GM23338 (cell line): ENCODE data around the gene DNAAF2. TPM values are rescaled to one million over a fixed set of nuclear protein-coding genes. Genes with fewer than 3 reads are reported as not detected.

Experiments
- ATAC-seq: fragments of 200-7000 bp; cut with Tn5 transposase; 3 replicates; pipeline ENCODE4 v1.9.1; 2020
- DNase-seq: peaks from one replicate; pipeline ENCODE4 v3.0.0-alpha.2; 2015; ENCODE audit warnings: low spot score
- H2AFZ ChIP-seq: fragments of 200-600 bp; sonication (generic); 2 replicates; pipeline ENCODE4 v1.8.0; 2016; ENCODE audit warnings: antibody characterized with exemption, mild to moderate bottlenecking, moderate library complexity
- H3F3A ChIP-seq: fragments of 200-600 bp; sonication (generic); replicated peaks from 2 replicates; pipeline ENCODE4 v1.8.0; 2017; ENCODE audit warnings: antibody characterized with exemption, mixed run types, low read depth
- H3K27ac ChIP-seq: fragments of 200-600 bp; sonication (generic); 2 replicates; pipeline ENCODE4 v1.6.1; 2016; ENCODE audit warnings: low read depth
- H3K27me3 ChIP-seq: fragments of 200-600 bp; sonication (generic); 2 replicates; pipeline ENCODE4 v1.8.0; 2016; ENCODE audit warnings: mild to moderate bottlenecking, mixed run types, moderate library complexity; ENCODE audit not compliant: insufficient read depth
- H3K36me3 ChIP-seq: fragments of 200-600 bp; sonication (generic); 2 replicates; pipeline ENCODE4 v1.8.0; 2016; ENCODE audit warnings: mild to moderate bottlenecking; ENCODE audit not compliant: insufficient read depth
- H3K4me1 ChIP-seq: fragments of 200-600 bp; sonication (generic); 2 replicates; pipeline ENCODE4 v1.8.0; 2016; ENCODE audit warnings: mild to moderate bottlenecking, moderate library complexity; ENCODE audit not compliant: insufficient read depth
- H3K4me2 ChIP-seq: fragments of 200-600 bp; sonication (generic); 2 replicates; pipeline ENCODE4 v1.7.1; 2017; ENCODE audit warnings: mixed run types
- H3K4me3 ChIP-seq: fragments of 200-600 bp; sonication (generic); 2 replicates; pipeline ENCODE4 v1.6.1; 2016; ENCODE audit warnings: mixed run types
- H3K79me2 ChIP-seq: fragments of 200-600 bp; sonication (generic); replicated peaks from 2 replicates; pipeline ENCODE4 v1.8.0; 2017; ENCODE audit warnings: mild to moderate bottlenecking; ENCODE audit not compliant: insufficient read depth
- H3K9me2 ChIP-seq: fragments of 200-600 bp; sonication (generic); 2 replicates; pipeline ENCODE4 v1.8.0; 2017; ENCODE audit not compliant: insufficient read depth
- H4K20me1 ChIP-seq: fragments of 200-600 bp; sonication (generic); replicated peaks from 2 replicates; pipeline ENCODE4 v1.8.0; 2017; ENCODE audit warnings: mild to moderate bottlenecking; ENCODE audit not compliant: insufficient read depth
- H3K27ac Mint-ChIP-seq: 2 replicates; pipeline ENCODE4 v1.8.0; 2020; ENCODE audit warnings: inconsistent platforms, mild to moderate bottlenecking, moderate library complexity, mixed read lengths
- H3K27me3 Mint-ChIP-seq: 3 replicates; pipeline ENCODE4 v1.8.0; 2022; ENCODE audit warnings: low read depth, mild to moderate bottlenecking, moderate library complexity, mixed read lengths, inconsistent platforms; ENCODE audit not compliant: insufficient read depth, poor library complexity
- H3K36me3 Mint-ChIP-seq: 3 replicates; pipeline ENCODE4 v1.8.0; 2021; ENCODE audit warnings: low read depth, mild to moderate bottlenecking, inconsistent platforms, moderate library complexity, mixed read lengths
- H3K4me1 Mint-ChIP-seq: 3 replicates; pipeline ENCODE4 v1.8.0; 2020; ENCODE audit warnings: mild to moderate bottlenecking, inconsistent platforms, mixed read lengths
- H3K4me3 Mint-ChIP-seq: 3 replicates; pipeline ENCODE4 v1.8.0; 2021; ENCODE audit warnings: moderate library complexity, mild to moderate bottlenecking, inconsistent platforms, mixed read lengths
- H3K9me3 Mint-ChIP-seq: 3 replicates; pipeline ENCODE4 v1.8.0; 2020; ENCODE audit warnings: moderate library complexity, mild to moderate bottlenecking, inconsistent platforms, mixed read lengths
- CREB1 ChIP-seq: fragments of 250-450 bp; sonication (Bioruptor Pico); IDR thresholded peaks from 2 replicates; pipeline ENCODE4 v1.5.0; 2020; ENCODE audit warnings: low read depth, mild to moderate bottlenecking, moderate library complexity
- EZH2 ChIP-seq: fragments of 200-600 bp; sonication (generic); IDR thresholded peaks from one replicate; pipeline ENCODE4 v1.8.0; 2017; ENCODE audit warnings: antibody characterized with exemption, mild to moderate bottlenecking, low read depth; ENCODE audit not compliant: unreplicated experiment
- EZH2phosphoT487 ChIP-seq: fragments of 200-600 bp; sonication (generic); IDR thresholded peaks from one replicate; pipeline ENCODE4 v1.8.1; 2018; ENCODE audit warnings: antibody characterized with exemption; ENCODE audit not compliant: unreplicated experiment
- JUNB ChIP-seq: IDR thresholded peaks from one replicate; pipeline ENCODE4 v1.6.1; 2016; ENCODE audit warnings: antibody characterized with exemption; ENCODE audit not compliant: unreplicated experiment
- NANOG ChIP-seq: IDR thresholded peaks from 2 replicates; pipeline ENCODE4 v1.6.1; 2016; ENCODE audit warnings: antibody characterized with exemption, borderline replicate concordance
- POLR2AphosphoS5 ChIP-seq: IDR thresholded peaks from 2 replicates; pipeline ENCODE4 v1.6.1; 2016; ENCODE audit warnings: antibody characterized with exemption, low read depth
- STAT1 ChIP-seq: IDR thresholded peaks from one replicate; pipeline ENCODE4 v1.6.1; 2016; ENCODE audit warnings: antibody characterized with exemption; ENCODE audit not compliant: unreplicated experiment
- ZNF114 ChIP-seq: fragments of 250-450 bp; sonication (Bioruptor Pico); IDR thresholded peaks from 2 replicates; pipeline ENCODE4 v1.5.0; 2020; ENCODE audit warnings: mild to moderate bottlenecking, moderate library complexity
- ZNF331 ChIP-seq: fragments of 250-450 bp; sonication (Bioruptor Pico); IDR thresholded peaks from 2 replicates; pipeline ENCODE4 v1.5.0; 2020; ENCODE audit warnings: low read depth, mild to moderate bottlenecking, moderate library complexity
- polyA plus RNA-seq: library from polyadenylated mRNA; unstranded; fragments of >200 nt; fragmentation: Nextera tagmentation; extraction: Ambion mirVana; gene quantifications from 2 replicates; pipeline ENCODE4 v1.2.1, GENCODE V29; 2016
- total RNA-seq: library from RNA; depleted of rRNA; stranded (reverse); fragments of >200 nt; shearing (Covaris generic); gene quantifications from 2 replicates; pipeline ENCODE4 v1.2.3, GENCODE V29; 2014
- TF ChIP-seq, protein P1 (sequence below): fragments of 250-450 bp; sonication (Bioruptor Pico); IDR thresholded peaks from 2 replicates; pipeline ENCODE4 v1.5.0; 2020; ENCODE audit warnings: mild to moderate bottlenecking, moderate library complexity
- TF ChIP-seq, protein P2 (sequence below), 2 experiments: fragments of 200-600 bp in 1 of 2; sonication (generic) in 1 of 2; conservative IDR thresholded peaks; 2 replicates each; pipeline versions ENCODE4 v1.5.1 to v1.6.1; 2016 to 2017; ENCODE audit warnings: antibody characterized with exemption in 2 of 2, low read depth in 2 of 2, mild to moderate bottlenecking in 2 of 2, moderate library complexity in 1 of 2
- TF ChIP-seq, protein P3 (sequence below): IDR thresholded peaks from one replicate; pipeline ENCODE4 v1.6.1; 2018; ENCODE audit warnings: antibody characterized with exemption; ENCODE audit not compliant: unreplicated experiment
- TF ChIP-seq, protein P4 (sequence below): IDR thresholded peaks from 2 replicates; pipeline ENCODE4 v1.6.1; 2016; ENCODE audit warnings: antibody characterized with exemption

DNAAF2 gene
- total and polyA plus RNA-seq, 2 experiments from 2014 or later, result 40.4 to 62.6 TPM

DNA sequence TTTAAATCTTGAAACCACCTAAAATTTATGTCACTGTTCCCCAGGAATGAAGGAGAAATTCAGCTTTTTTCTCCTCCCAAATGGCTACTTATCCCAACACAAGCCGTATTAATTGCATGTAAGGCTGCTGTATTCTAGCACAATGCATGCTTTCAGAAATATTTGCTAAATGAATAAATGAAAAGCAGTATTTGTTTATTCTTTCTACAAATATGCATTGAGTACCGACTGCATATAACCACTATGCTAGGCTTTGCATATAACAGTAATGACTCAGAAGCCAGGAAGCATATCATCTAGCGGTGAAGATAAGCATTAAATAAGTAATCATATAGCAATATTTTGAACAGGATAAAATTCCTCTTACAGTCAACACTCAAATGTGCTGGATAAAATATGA is 42.0 kb downstream of the DNAAF2 start:
- Histone ChIP-seq H3K27me3 (no peaks in the 10 kb centered on the region), H3F3A (peaks cover under 1% of the 10 kb centered on the region), H3K4me1 (no peaks in the 10 kb centered on the region), H4K20me1 (no peaks in the 10 kb centered on the region), H3K36me3 (no peaks in the 10 kb centered on the region), H3K4me2 (no peak overlapping the region), H3K27ac (no peak overlapping the region), H3K79me2 (peaks cover 10% of the 10 kb centered on the region; the same call in 1 of the 2 replicates), H3K9me2 (no peaks in the 10 kb centered on the region), H3K4me3 (no peak overlapping the region), H2AFZ (no peak overlapping the region)
- no peaks in the 10 kb centered on the region; the same call in 2 of the 3 replicates for H3K4me1 Mint-ChIP-seq
- no peak overlapping the region for H3K4me3 Mint-ChIP-seq
- no peak for ATAC-seq
- no peak overlapping the region for H3K27ac Mint-ChIP-seq
- peaks cover 7% of the 10 kb centered on the region for H3K27me3 Mint-ChIP-seq
- no peak for DNase-seq
- H3K36me3 Mint-ChIP-seq, result no peaks in the 10 kb centered on the region; the same call in 2 of the 3 replicates
- no peaks in the 10 kb centered on the region for H3K9me3 Mint-ChIP-seq
- no peak for TF ChIP-seq ZNF114 (CRISPR knock-in tag)
- TF ChIP-seq EZH2, result no peak
- TF ChIP-seq, protein P1, sequence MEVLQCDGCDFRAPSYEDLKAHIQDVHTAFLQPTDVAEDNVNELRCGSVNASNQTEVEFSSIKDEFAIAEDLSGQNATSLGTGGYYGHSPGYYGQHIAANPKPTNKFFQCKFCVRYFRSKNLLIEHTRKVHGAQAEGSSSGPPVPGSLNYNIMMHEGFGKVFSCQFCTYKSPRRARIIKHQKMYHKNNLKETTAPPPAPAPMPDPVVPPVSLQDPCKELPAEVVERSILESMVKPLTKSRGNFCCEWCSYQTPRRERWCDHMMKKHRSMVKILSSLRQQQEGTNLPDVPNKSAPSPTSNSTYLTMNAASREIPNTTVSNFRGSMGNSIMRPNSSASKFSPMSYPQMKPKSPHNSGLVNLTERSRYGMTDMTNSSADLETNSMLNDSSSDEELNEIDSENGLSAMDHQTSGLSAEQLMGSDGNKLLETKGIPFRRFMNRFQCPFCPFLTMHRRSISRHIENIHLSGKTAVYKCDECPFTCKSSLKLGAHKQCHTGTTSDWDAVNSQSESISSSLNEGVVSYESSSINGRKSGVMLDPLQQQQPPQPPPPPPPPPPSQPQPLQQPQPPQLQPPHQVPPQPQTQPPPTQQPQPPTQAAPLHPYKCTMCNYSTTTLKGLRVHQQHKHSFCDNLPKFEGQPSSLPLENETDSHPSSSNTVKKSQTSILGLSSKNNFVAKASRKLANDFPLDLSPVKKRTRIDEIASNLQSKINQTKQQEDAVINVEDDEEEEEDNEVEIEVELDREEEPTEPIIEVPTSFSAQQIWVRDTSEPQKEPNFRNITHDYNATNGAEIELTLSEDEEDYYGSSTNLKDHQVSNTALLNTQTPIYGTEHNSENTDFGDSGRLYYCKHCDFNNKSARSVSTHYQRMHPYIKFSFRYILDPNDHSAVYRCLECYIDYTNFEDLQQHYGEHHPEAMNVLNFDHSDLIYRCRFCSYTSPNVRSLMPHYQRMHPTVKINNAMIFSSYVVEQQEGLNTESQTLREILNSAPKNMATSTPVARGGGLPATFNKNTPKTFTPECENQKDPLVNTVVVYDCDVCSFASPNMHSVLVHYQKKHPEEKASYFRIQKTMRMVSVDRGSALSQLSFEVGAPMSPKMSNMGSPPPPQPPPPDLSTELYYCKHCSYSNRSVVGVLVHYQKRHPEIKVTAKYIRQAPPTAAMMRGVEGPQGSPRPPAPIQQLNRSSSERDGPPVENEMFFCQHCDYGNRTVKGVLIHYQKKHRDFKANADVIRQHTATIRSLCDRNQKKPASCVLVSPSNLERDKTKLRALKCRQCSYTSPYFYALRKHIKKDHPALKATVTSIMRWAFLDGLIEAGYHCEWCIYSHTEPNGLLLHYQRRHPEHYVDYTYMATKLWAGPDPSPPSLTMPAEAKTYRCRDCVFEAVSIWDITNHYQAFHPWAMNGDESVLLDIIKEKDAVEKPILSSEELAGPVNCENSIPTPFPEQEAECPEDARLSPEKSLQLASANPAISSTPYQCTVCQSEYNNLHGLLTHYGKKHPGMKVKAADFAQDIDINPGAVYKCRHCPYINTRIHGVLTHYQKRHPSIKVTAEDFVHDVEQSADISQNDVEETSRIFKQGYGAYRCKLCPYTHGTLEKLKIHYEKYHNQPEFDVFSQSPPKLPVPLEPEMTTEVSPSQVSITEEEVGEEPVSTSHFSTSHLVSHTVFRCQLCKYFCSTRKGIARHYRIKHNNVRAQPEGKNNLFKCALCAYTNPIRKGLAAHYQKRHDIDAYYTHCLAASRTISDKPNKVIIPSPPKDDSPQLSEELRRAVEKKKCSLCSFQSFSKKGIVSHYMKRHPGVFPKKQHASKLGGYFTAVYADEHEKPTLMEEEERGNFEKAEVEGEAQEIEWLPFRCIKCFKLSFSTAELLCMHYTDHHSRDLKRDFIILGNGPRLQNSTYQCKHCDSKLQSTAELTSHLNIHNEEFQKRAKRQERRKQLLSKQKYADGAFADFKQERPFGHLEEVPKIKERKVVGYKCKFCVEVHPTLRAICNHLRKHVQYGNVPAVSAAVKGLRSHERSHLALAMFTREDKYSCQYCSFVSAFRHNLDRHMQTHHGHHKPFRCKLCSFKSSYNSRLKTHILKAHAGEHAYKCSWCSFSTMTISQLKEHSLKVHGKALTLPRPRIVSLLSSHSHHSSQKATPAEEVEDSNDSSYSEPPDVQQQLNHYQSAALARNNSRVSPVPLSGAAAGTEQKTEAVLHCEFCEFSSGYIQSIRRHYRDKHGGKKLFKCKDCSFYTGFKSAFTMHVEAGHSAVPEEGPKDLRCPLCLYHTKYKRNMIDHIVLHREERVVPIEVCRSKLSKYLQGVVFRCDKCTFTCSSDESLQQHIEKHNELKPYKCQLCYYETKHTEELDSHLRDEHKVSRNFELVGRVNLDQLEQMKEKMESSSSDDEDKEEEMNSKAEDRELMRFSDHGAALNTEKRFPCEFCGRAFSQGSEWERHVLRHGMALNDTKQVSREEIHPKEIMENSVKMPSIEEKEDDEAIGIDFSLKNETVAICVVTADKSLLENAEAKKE (CRISPR knock-in tag), result no peak
- TF ChIP-seq JUNB, result no peak
- TF ChIP-seq, protein P2, sequence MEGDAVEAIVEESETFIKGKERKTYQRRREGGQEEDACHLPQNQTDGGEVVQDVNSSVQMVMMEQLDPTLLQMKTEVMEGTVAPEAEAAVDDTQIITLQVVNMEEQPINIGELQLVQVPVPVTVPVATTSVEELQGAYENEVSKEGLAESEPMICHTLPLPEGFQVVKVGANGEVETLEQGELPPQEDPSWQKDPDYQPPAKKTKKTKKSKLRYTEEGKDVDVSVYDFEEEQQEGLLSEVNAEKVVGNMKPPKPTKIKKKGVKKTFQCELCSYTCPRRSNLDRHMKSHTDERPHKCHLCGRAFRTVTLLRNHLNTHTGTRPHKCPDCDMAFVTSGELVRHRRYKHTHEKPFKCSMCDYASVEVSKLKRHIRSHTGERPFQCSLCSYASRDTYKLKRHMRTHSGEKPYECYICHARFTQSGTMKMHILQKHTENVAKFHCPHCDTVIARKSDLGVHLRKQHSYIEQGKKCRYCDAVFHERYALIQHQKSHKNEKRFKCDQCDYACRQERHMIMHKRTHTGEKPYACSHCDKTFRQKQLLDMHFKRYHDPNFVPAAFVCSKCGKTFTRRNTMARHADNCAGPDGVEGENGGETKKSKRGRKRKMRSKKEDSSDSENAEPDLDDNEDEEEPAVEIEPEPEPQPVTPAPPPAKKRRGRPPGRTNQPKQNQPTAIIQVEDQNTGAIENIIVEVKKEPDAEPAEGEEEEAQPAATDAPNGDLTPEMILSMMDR (conservative IDR thresholded peaks at IDR 0.05; ENCODE audit: low read depth in 2 of 2), result no peak
- TF ChIP-seq NANOG, result no peak
- no peak for TF ChIP-seq CREB1 (CRISPR knock-in tag)
- TF ChIP-seq POLR2AphosphoS5, result no peak
- TF ChIP-seq, protein P3, sequence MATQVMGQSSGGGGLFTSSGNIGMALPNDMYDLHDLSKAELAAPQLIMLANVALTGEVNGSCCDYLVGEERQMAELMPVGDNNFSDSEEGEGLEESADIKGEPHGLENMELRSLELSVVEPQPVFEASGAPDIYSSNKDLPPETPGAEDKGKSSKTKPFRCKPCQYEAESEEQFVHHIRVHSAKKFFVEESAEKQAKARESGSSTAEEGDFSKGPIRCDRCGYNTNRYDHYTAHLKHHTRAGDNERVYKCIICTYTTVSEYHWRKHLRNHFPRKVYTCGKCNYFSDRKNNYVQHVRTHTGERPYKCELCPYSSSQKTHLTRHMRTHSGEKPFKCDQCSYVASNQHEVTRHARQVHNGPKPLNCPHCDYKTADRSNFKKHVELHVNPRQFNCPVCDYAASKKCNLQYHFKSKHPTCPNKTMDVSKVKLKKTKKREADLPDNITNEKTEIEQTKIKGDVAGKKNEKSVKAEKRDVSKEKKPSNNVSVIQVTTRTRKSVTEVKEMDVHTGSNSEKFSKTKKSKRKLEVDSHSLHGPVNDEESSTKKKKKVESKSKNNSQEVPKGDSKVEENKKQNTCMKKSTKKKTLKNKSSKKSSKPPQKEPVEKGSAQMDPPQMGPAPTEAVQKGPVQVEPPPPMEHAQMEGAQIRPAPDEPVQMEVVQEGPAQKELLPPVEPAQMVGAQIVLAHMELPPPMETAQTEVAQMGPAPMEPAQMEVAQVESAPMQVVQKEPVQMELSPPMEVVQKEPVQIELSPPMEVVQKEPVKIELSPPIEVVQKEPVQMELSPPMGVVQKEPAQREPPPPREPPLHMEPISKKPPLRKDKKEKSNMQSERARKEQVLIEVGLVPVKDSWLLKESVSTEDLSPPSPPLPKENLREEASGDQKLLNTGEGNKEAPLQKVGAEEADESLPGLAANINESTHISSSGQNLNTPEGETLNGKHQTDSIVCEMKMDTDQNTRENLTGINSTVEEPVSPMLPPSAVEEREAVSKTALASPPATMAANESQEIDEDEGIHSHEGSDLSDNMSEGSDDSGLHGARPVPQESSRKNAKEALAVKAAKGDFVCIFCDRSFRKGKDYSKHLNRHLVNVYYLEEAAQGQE, result no peak
- TF ChIP-seq EZH2phosphoT487, result no peak
- TF ChIP-seq, protein P4, sequence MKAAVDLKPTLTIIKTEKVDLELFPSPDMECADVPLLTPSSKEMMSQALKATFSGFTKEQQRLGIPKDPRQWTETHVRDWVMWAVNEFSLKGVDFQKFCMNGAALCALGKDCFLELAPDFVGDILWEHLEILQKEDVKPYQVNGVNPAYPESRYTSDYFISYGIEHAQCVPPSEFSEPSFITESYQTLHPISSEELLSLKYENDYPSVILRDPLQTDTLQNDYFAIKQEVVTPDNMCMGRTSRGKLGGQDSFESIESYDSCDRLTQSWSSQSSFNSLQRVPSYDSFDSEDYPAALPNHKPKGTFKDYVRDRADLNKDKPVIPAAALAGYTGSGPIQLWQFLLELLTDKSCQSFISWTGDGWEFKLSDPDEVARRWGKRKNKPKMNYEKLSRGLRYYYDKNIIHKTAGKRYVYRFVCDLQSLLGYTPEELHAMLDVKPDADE, result no peak
- no peak for TF ChIP-seq ZNF331 (CRISPR knock-in tag)
- no peak for TF ChIP-seq STAT1
